Measurements from ENCODE around the gene KPNA6.
"Not testable (repeated sequence)": the region's sequence is repeated elsewhere in the genome, so short reads cannot be mapped to it uniquely, and the experiment has no call there.

KPNA6 gene

DNA sequence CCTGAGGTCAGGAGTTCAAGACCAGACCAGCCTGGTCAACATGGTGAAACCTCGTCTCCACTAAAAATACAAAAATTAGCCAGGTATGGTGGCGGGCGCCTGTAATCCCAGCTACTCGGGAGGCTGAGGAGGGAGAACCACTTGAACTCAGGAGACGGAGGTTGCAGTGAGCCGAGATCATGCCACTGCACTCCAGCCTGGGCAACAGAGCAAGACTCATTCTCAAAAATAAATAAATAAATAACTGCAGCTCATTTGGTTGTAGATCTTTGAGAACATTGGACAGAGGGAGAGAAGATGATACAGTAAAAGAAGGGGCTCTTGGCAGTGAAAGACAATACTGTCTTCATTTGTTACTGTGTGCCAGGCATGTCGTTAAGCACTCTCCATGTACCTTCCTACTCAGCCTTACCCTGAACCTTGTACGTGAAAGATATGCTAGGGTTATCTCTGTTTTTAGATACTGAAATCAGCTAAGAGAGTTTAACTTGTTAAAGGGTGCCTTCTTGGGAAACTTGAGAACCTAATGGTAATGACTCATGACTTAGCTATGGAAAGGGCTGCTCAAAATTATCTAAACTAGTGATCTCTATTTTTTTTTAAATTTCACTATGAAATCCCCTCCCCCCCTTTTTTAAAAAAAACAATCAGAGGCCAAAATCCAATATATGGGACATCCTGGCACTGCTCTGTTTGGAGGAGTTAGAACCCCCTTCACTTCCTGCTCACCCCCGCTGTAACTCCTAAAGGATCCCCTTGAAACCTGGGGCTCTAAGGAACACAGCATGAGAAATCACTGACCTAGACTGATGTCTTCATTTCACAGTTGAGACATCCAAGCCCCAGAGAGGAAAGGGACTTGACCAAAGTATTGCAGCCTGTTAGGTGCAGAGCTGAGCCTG is 6.8 kb upstream of the KPNA6 start:
- no peak for DNase-seq

- no peak for DNase-seq
Observed at GRCh38 chr1:32104127-32104526, 3.7 kb upstream of the KPNA6 start.

DNA sequence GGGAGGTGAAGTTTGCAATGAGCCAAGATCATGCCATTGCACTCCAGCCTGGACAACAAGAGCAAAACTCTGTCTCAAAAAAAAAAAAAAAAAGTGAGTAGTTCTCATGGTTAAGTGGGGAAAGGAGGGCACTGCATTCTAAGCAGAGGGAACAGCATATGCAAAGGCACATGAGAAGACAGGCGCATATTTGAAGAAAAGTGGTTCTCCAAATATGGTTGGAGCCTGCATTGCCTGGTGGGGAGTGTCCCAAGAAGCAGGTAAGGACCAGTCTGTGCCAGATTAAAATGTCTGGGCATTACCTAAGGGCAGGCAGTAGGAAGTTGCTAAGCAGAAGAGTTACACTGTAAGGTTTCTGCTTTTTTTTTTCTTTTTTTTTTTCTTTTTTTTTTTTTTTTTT is 2.5 kb upstream of the KPNA6 start:
- DNase-seq = no peak

- no peak for DNase-seq
Observed at GRCh38 chr1:32106663-32107275, 1.1 kb upstream of the KPNA6 start.

GRCh38 chr1:32111040-32111623 is 3.3 kb downstream of the KPNA6 start:
- no peak for DNase-seq

DNA sequence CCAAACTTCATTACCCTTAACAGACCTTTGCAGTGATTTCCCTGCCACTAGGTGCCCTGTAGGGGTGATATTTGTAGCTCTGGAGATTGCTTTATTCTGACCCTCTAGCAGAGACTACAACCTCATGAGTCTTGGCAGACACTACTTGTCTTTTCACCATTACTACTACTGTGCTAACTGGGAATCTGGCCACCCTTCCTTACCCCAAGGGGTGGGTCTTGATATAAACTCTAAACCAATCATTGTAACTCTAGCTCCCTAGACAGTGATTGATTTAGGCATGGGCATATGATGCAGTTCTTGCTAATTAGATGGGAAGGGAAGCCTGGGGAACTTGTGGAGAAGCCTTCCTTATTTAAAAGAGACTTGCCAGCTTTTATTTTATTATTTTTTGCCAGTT is 3.9 kb downstream of the KPNA6 start:
- no peak for DNase-seq

DNA sequence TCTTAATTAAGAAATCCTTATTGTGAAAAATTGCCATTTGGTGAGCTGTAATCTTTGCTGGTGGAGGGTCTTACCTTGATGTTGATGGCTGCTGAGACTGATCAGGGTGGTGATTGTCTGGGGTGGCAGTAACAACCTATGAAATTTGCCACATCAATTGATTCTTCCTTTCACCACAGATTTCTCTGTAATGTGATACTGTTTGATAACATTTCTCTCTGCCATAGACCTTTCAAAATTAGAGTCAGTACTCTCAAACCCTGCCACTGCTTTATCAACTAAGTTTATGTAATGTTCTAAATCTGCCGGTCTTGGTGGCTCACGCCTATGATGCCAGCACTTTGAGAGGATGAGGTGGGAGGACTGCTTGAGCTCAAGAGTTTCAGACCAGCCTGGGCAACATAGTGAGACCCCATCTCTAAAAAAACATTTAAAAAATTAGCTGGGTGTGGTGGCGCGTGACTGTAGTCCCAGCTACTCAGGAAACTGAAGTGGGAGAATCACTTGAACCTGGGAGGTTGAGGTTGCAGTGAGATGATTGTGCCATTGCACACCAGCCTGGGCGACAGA is 5.0 kb downstream of the KPNA6 start:
- no peak for DNase-seq

- DNase-seq = not testable (repeated sequence)
Observed at GRCh38 chr1:32113436-32113835, 5.6 kb downstream of the KPNA6 start.

DNA sequence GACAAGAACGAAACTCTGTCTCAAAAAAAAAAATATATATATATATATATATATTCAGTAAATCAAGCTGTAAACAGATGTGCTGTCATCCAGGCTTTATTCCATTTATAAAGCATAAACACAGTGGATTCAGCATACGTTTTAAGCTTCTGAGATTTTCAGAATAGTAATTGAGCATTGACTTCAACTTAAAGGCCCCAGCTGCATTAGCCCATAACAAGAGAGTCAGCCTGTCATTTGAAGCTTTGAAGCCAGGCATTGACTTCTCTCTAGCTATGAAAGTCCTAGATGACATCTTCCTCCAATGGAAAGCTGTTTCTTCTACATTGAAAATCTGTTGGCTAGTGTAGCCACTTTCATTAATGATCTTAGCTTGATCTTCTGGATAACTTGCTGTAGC is 6.6 kb downstream of the KPNA6 start:
- no peak for DNase-seq

- DNase-seq = no peak
Observed at GRCh38 chr1:32115496-32115895, 7.6 kb downstream of the KPNA6 start.

- DNase-seq = no peak
Observed at GRCh38 chr1:32116531-32116930, 8.7 kb downstream of the KPNA6 start.

GRCh38 chr1:32122151-32122550 is 14.3 kb downstream of the KPNA6 start:
- no peak for DNase-seq

- not testable (repeated sequence) for DNase-seq
Observed at GRCh38 chr1:32123361-32123760, 15.5 kb downstream of the KPNA6 start.

DNA sequence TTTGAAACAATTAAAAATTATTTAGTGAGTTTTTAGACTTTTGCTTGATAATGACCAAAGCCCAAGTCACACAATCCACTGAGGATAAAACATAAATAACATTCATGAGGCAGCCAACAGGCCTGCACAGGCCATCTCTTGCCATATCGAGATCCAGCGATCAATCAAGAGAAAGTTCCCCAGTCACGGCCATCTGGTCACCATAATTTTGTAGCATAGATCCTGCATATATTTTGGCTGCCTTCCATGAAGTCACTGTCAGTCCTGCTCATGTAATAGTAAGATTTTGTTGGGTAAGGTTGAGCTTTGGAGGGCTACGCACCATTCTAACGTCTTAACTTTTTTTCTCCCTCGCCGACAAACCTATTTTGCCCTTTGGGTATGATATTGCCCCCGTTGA is 17.5 kb downstream of the KPNA6 start:
- DNase-seq = no peak

DNA sequence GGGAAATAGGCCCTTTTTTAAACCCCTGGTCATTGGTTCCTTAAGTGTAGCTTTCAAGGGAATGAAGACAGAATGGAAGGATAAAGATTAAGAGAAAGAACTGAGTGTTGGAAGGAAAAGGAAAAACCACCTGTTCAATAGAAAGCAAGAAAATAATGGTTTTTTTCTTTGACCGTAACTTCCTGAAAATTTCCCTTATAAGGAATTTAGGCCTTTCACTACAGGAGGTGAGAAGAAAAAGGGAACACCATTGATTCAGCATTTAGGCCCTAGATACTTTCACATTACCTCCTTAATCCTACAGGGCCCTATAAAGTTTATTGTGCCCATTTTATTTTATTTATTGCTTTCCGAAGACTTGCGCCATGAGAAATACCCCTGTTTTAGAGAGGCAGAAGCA is 18.9 kb downstream of the KPNA6 start:
- no peak for DNase-seq

GRCh38 chr1:32127409-32128198 is 19.7 kb downstream of the KPNA6 start:
- DNase-seq = no peak

GRCh38 chr1:32128479-32128878 is 20.6 kb downstream of the KPNA6 start:
- DNase-seq = no peak

DNA sequence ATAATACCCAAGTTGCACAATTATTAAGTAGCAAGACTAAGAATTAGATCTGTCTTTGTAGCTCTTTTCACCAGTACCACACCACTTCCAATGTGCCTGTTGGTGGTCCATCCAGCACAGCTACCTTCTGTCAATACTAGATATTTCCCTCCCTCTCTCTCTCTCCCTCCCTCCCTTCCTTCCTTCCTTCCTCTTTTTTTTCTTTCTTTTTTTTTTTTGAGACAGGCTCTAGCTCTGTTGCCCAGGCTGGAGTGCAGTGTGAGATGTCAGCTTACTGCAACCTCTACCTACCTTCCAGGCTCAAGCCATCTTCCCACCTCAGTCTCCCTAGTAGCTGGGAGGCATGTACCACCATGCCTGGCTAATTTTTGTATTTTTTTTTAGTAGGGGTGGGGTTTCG is 21.1 kb downstream of the KPNA6 start:
- no peak for DNase-seq

- DNase-seq = not testable (repeated sequence)
Observed at GRCh38 chr1:32133950-32134280, 26.1 kb downstream of the KPNA6 start.

DNA sequence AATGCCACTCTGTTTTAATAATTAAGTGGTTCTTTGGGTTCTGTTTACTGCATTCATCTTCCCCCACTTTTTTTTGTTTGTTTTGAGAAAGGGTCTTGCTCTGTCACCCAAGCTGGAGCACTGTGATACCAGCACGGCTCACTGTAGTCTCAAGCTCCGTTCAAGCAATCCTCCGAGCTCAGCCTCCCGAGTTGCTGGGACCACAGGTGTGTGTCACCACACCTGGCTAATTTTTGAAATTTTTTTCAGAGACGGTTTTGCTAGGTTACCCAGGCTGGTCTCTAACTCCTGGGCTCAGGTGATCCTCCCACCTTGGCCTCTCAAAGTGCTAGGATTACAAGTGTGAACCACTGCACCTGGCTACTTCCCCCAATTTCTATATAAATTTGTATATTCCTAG is 29.3 kb downstream of the KPNA6 start:
- no peak for DNase-seq

DNA sequence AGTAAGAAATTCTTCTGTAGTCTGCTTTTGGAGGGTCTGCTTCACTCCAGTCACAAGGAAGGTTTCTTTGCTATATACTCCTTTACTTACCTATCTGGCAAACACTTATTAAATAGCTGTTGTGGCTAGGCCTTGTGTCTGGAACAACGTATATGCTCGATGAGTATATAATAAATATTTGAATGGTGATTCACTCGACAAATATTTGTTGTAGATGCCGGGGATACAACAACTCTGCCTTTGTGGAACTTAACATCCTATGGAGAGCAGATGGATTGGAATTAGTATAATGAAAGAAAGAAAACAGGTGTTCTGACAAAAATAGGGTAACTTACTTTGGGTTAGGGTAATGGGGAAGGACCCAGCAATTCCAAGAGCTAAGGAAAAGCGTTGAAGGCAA is 31.1 kb downstream of the KPNA6 start:
- no peak for DNase-seq

DNA sequence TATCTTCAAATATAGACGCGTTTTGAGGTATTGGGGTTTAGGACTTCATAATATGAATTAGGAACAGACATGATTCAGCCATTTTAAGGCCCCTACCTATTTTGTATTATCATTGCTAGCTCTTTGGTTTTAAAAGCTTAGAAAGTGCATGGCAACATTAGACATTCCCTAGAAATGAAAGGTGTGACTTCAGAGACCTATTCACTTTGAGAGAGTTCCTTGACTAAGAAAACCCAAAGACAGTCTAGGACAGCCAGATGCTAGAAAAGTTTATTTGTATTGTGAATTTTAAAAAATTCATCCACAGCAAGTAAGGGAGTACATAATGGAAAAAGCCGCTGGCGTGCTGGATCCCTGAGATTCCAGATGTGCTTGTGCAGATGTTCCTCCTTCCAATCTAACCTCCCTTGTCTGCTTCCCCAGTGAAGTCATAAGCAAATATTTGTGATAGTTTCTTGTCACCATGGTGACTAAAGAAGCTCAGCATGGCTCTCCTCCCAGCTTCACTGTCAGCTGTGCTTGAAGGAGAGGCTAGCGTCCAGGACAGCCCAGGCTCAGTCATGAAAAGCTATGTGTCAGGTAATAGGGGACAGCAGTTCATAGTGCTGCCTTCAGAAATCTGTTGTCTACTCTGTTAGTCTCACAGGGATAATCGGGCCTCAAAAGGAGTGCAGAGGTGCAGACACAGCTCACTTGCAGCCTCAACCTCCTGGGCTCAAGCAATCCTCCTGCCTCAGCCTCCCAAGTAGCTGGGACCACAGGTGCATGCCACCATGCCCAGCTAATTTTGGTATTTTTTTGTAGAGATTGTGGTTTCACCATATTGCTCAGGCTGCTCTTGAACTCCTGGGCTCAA is 34.8 kb downstream of the KPNA6 start:
- DNase-seq = no peak
